Stimulated activated effector memory CD8-positive, alpha-beta T cell treated with anti-CD3 and anti-CD28 coated beads, Interleukin-12 subunit alpha, Interleukin-12 subunit beta, amount 100 ng/mL, for 72 hours (primary cell): Measurements from ENCODE around the gene LCP1.

ENCODE experiments used
- ATAC-seq: fragments of 150-1000 bp; cut with Tn5 transposase; 2 replicates; pipeline ENCODE4 v1.10.0; 2021
- DNase-seq, 2 donors: peaks; one replicate each; pipeline ENCODE4 v3.0.0; 2021 to 2022; ENCODE audit warnings: low spot score in 2 of 2
- H3K27ac Mint-ChIP-seq: one replicate; pipeline ENCODE4 v1.8.0; 2022; ENCODE audit warnings: mild to moderate bottlenecking, mixed read lengths
- H3K36me3 Mint-ChIP-seq: one replicate; pipeline ENCODE4 v1.8.0; 2022; ENCODE audit warnings: mild to moderate bottlenecking, mixed read lengths
- H3K4me1 Mint-ChIP-seq: one replicate; pipeline ENCODE4 v1.8.0; 2022; ENCODE audit warnings: mixed read lengths
- H3K4me3 Mint-ChIP-seq: one replicate; pipeline ENCODE4 v1.8.0; 2022; ENCODE audit warnings: mild to moderate bottlenecking, mixed read lengths
- H3K9me3 Mint-ChIP-seq: one replicate; pipeline ENCODE4 v1.8.0; 2022; ENCODE audit warnings: mixed read lengths

Gene LCP1

DNA sequence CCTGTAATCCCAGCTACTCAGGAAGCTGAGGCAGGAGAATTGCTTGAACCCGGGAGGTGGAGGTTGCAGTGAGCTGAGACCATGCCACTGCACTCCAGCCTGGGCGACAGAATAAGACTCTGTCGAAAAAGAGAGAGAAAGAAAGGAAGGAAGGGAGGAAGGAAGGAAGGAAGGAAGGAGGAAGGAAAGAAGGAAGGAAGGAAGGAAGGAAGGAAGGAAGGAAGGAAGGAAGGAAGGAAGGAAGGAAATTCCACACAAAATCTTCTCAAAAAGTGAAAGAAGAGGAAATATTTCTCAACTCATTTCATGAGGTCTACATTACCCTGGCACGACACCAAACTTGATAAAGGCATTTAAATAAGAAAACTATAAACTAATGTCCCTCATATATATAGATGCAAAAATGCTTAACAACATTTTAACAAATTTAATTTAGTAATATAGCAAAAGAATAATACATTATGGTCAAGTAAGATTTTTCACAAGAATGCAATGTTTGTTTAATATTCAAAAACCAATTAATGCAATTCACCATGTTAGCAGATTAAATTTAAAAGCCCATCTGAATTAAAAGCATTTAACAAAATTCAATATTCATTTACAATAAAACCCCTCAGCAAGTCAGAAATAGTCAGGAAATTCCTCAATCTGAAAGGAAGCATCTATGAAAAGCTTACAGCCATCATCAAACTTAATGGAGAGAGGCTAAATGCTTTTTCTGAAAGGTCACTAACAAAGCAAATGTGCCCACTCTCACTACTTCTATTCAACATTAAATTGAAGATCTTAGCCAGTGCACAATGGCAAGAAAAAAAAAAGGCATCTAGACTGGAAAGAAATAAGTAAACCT is 65.1 kb downstream of the LCP1 start:
- no peak for ATAC-seq

DNA sequence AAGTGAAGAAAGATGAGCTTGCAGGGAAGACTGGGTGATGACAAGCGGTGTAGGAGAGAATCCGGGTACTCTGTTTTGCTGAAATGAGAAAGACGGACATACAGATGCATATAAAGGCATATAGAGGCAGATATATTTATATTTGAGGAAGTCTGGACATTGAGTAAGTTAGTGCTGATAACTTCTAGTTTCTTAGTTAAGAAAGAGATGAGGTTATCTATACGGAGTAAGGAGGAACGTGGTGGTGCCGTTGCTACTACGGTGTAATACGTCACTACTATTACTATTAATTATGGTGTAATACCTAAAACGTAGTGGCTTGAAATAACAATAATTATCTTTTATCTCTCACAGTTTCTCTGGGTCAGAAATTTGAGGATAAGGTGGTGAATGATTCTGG is 67.4 kb downstream of the LCP1 start:
- no peak for ATAC-seq
- Mint-ChIP-seq H3K4me3 (no peak overlapping the region), H3K9me3 (no peaks in the 10 kb centered on the region), H3K27ac (no peak overlapping the region), H3K4me1 (no peaks in the 10 kb centered on the region), H3K36me3 (no peaks in the 10 kb centered on the region)
- no peak for DNase-seq

More for the DNA sequence above, 65.1 kb downstream of the LCP1 start:
- Mint-ChIP-seq H3K4me3 (no peak overlapping the region), H3K27ac (no peak overlapping the region), H3K36me3 (no peaks in the 10 kb centered on the region), H3K9me3 (no peaks in the 10 kb centered on the region), H3K4me1 (peaks cover 3% of the 10 kb centered on the region)
- no peak for DNase-seq

DNA sequence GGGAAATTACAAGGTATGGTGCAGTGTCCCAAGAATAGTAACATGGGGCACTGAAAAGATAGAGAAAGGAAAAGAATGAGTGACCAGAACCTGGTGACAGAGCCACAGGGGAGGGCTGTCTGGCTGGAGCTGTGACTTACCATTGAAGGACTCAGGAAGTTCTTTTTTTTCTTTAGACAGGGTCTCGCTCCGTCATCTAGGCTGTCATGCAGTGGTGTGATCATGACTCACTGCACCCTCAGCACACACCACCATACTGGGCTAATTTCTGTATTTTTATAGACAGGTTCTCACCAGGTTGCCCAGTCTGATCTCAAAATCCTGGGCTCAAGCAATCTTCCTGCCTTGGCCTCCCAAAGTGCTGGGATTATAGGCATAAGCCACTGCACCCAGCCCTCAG is 68.4 kb downstream of the LCP1 start:
- Mint-ChIP-seq H3K27ac (no peak overlapping the region), H3K4me3 (no peak overlapping the region), H3K36me3 (no peaks in the 10 kb centered on the region), H3K4me1 (no peaks in the 10 kb centered on the region), H3K9me3 (no peaks in the 10 kb centered on the region)
- DNase-seq (no peak), ATAC-seq (peak; percentile 84)

DNA sequence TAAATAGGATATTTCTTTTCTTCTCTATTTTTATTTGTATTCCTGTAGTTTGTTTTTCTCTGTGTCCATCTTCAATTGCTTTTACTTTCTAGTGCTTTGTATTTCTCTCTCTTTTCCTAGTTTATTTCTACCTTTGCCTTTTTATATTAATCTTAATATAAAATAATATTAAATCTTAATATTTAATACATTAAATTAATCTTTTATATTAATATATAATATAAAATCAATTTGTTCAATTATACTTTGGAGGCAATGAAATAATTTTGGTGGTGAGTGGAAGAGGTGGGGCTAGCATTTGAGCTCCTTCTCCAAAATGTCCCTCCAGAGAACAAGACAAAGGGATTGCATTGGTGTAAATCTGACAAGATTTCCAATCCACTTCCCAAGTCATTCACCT is 70.8 kb downstream of the LCP1 start:
- ATAC-seq (no peak), DNase-seq (no peak)
- Mint-ChIP-seq H3K9me3 (no peaks in the 10 kb centered on the region), H3K4me1 (no peaks in the 10 kb centered on the region), H3K4me3 (no peak overlapping the region), H3K27ac (no peak overlapping the region), H3K36me3 (no peaks in the 10 kb centered on the region)

DNA sequence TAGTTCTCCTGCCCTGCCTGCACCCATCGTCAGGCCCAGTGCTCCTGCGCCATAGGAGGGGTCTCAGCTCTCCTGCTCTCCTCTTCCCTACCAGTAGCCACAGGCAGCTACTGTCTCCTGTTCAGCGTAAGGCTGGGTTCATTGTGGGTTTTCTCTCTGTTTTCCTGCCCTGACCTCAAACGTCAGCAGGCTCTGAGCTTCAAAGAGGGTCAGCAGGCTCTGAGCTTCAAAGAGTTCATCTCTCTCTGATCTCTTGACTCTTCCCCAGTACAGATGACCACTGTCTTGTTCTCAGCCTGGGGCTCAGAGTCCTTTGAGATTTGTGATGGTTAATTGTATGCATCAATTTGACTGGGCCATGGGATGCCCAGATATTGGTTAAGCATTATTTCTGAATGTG is 72.5 kb downstream of the LCP1 start:
- Mint-ChIP-seq H3K36me3 (no peaks in the 10 kb centered on the region), H3K9me3 (no peaks in the 10 kb centered on the region), H3K4me3 (no peak overlapping the region), H3K27ac (no peak overlapping the region), H3K4me1 (no peaks in the 10 kb centered on the region)
- ATAC-seq: no peak
- DNase-seq: no peak

DNA sequence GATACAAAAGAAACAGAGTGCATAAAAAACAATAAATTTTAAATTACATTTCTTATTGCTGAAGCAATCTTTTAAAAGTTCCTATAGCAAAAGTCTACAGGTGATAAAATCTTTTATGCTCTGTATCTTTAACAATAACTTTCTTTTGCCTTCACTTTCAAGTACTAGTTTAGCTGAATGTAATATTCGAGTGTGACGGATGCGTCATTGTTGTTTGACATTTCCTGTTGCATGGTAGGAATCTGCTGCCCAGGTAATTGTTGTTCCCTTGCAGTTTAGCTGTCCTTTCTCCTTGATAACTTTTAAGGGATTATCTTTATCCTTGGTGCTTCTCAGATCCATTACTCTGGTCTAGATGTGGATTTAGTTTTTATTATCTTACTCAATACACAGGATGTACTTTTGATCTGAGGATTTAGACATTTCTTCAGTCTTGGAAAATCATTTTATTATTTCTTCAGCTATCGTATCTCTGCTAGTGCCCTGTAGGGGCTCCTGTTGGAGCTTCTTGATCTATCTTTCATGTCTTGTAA is 75.1 kb downstream of the LCP1 start:
- H3K4me1 Mint-ChIP-seq: no peaks in the 10 kb centered on the region
- H3K9me3 Mint-ChIP-seq: no peaks in the 10 kb centered on the region
- H3K36me3 Mint-ChIP-seq: no peaks in the 10 kb centered on the region
- H3K4me3 Mint-ChIP-seq: no peak overlapping the region
- no peak overlapping the region for H3K27ac Mint-ChIP-seq
- ATAC-seq (no peak), DNase-seq (no peak)

DNA sequence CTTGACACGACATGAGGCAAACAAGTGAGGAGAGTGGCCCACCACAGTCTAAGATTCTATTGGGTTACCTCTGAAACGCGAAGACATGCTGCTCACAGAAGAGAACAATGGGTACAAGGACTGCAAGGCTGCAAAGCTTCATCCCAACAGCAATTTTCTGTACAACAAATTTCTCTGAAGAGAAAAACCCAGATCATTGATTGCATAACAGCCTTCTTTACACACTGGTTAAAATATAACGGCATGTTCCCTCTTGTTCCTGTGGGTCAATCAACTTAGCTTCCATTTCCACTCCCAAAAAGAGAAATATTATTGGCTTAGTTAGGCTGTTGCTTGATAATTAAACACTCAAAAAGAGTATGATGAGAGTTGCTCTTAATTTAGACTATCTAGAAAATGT is 77.1 kb downstream of the LCP1 start, which contains the start of gene CPB2:
CPB2 (minus strand) TSS at position 166 of the 400 bp plus-strand sequence; CDS start at position 142, 24 bp downstream.
- Mint-ChIP-seq H3K27ac (no peak within 1 kb of the TSS), H3K9me3 (no peaks in the 10 kb centered on the region), H3K36me3 (no peaks in the 10 kb centered on the region), H3K4me1 (no peaks in the 10 kb centered on the region), H3K4me3 (no peak within 1 kb of the TSS)
- ATAC-seq (no peak), DNase-seq (no peak)

DNA sequence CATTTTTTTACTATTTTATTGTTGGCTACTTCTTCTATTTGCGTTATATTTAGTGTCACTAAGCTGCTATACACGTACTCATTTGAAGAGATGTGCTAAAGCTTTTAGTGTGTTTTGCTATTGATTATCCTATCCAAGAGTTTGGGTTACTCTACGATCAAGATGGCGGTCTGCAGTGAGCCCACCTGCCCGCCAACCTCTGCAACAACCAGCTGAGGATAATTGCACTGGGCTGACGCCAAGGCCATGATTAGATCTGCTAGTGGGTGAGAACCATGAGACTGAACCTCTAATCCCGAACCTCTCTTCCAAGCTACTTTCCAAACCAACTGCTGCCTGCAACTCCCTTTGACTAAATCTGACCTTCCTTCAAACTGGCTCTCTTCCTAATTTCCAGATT is 78.9 kb downstream of the LCP1 start:
- no peaks in the 10 kb centered on the region for H3K9me3 Mint-ChIP-seq
- no peak overlapping the region for H3K27ac Mint-ChIP-seq
- no peak for ATAC-seq
- H3K36me3 Mint-ChIP-seq: no peaks in the 10 kb centered on the region
- H3K4me1 Mint-ChIP-seq: no peaks in the 10 kb centered on the region
- H3K4me3 Mint-ChIP-seq: no peak overlapping the region
- no peak for DNase-seq

DNA sequence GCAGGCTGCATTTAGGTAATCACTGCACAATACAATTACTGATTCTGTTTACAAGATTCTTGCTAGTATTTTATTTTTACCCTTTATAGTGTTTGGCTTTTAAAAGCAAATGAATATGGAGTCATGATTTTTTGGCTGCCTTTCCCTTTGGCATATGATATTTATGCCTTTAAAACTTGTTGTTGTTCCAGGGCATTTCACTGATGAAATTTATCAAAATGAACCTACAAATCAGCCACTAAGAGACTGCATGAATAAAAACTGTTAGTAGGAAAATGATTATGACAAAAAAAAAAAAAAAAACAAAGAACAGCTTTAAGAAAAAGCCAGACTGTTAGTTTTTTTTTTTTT is 79.7 kb downstream of the LCP1 start:
- no peaks in the 10 kb centered on the region for H3K9me3 Mint-ChIP-seq
- no peak overlapping the region for H3K4me3 Mint-ChIP-seq
- no peak for ATAC-seq
- DNase-seq: no peak
- H3K27ac Mint-ChIP-seq: no peak overlapping the region
- H3K4me1 Mint-ChIP-seq: no peaks in the 10 kb centered on the region
- no peaks in the 10 kb centered on the region for H3K36me3 Mint-ChIP-seq

DNA sequence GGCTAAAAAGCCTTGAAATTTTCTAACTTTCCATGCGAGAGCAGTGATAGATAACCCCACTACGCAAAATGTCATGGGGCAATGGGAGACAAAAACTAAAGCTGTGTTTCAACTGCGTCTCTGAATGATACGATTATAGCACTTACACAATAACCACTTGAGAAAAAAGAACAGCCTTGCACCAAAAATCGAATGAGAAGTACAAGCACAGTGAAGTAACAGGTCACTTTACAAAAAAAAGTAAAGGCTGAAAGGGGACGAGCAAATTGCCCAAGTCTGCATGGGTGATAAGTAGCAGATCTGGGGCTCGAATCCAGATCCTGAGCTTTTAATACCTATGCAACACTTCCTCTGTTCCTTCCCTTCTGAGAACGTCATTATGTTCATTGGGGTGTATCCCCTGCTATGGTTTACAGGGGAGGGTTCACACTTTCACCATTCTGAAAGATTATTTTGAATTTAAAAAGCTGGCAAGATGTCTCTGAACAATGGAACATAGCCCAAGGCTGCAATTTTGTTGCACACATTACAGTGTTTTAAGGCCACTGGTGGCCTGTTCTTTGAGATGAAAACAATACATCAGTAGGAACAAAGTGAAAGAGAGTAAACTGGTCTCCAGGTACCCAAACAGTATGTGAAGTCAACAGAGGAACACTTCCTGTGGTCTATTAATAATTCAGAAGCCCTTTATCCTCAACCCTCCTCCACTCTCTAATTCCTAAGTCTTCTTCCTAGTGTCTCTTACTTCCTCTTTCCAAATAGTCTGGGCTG is 80.3 kb downstream of the LCP1 start:
- Mint-ChIP-seq H3K36me3 (no peaks in the 10 kb centered on the region), H3K4me3 (no peak overlapping the region), H3K27ac (no peak overlapping the region), H3K4me1 (no peaks in the 10 kb centered on the region), H3K9me3 (no peaks in the 10 kb centered on the region)
- DNase-seq (no peak), ATAC-seq (no peak)

DNA sequence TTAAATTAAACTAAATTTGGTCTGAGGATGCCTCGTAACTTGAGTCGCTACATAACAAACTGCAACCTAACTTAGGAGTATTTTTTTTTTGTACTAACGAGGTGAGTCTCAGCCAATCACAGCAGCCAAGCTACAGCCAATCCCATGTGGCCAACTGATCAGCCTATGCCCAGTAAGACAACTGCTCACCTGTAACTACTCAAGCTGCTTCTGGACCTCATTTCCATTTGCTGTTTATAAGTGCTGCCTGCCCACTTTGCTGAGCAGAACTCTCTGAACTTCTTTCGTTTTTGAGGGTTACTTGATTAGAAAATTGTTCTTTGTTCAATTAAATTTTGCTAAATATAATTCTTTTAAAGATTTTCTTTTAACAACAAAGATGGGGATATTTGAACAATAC is 81.0 kb downstream of the LCP1 start:
- ATAC-seq (no peak), DNase-seq (no peak)
- Mint-ChIP-seq H3K27ac (no peak overlapping the region), H3K4me1 (no peaks in the 10 kb centered on the region), H3K4me3 (no peak overlapping the region), H3K36me3 (no peaks in the 10 kb centered on the region), H3K9me3 (no peaks in the 10 kb centered on the region)

DNA sequence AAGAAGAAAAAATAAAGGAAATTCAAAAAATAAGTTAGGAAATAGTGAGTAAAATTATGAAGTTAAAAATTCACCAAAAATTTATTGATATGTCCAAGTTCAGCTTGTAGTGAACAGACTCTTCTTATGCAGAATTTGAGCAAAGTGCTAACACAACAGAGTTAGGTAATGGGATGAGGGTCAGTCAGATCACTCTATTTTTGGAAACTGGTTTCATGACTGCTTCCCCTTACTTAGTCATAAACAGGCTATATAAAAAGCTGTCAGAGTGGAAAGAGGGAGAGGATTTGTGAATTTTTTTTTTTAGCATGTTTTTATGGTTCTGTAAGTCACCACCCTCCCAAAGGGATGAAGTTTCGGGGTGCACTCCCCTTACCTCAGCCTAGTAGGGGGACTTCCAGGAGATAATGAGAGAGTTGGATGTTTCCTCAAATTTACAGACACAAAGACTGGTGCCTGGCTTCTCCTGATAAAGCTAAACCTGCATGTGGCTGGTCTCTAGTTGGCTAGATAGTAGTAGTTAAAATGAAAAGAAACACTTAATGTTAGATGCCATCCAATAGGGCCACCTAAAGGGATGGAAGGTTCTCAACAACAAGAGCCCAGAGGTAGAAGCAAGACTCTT is 81.7 kb downstream of the LCP1 start:
- Mint-ChIP-seq H3K9me3 (no peaks in the 10 kb centered on the region), H3K27ac (no peak overlapping the region), H3K36me3 (no peaks in the 10 kb centered on the region), H3K4me3 (no peak overlapping the region), H3K4me1 (no peaks in the 10 kb centered on the region)
- ATAC-seq (peak; percentile 42), DNase-seq (no peak)

DNA sequence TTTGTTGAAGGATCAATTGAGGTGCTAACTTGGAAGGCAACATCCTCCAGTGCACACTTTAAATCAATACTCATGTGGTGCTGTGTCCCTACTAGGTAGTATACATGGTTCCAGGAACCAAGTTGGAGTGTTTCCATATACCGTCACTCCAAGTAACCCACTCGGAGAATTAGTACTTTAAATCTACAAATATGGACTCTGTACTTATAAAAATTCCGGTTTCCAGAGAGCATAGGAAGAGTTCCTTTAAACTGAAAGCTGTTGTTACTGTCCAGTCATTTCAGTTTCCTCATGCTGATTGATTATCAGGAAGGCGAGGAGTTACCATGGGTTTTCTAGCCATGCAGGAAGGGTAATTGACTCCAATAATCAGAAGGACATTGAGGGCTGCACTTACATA is 84.3 kb downstream of the LCP1 start:
- Mint-ChIP-seq H3K9me3 (no peaks in the 10 kb centered on the region), H3K4me3 (no peak overlapping the region), H3K36me3 (no peaks in the 10 kb centered on the region), H3K4me1 (no peaks in the 10 kb centered on the region), H3K27ac (no peak overlapping the region)
- no peak for ATAC-seq
- DNase-seq: no peak

DNA sequence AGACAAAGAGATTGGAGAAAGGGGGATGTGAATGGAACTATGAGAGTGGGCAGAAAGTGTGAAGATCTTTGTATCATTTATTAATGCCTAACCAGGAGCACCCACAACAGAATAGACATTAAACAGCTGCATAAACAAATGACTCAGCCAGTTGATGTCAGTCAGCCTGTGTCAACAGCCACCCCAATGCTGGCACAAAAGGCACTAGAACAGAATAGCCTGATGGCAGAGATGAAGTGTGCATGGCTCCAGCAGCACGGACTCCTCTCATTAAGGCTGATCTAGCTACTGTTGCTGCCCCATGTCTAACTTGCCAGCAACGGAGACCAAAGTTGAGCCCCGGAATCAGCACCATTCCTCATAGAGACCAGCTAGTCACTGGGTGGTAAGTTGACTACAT is 85.0 kb downstream of the LCP1 start:
- no peak for DNase-seq
- Mint-ChIP-seq H3K9me3 (no peaks in the 10 kb centered on the region), H3K27ac (no peak overlapping the region)

DNA sequence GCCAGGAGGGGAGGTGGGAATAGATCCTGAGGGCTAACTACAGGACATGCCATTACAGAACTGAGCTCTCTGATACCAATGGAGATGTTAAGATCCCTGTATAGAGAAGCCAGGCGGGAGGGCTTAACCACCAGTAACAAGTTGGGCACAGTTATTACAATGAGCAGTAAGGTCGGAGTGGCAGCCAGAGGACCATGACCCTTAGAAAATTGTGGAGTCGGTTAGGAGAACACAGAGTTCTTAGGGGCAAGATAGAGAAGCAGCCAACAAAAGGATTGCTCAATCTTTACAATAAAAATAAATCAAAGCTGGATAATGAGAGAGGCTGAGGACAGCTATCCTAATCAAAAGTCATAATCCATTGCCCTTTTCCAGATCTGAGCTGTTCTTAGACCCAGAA is 87.5 kb downstream of the LCP1 start:
- H3K4me3 Mint-ChIP-seq: no peak overlapping the region
- no peaks in the 10 kb centered on the region for H3K4me1 Mint-ChIP-seq
- H3K36me3 Mint-ChIP-seq: no peaks in the 10 kb centered on the region
- DNase-seq (no peak), ATAC-seq (no peak)
- no peaks in the 10 kb centered on the region for H3K9me3 Mint-ChIP-seq
- H3K27ac Mint-ChIP-seq: no peak overlapping the region

More for the DNA sequence above, 85.0 kb downstream of the LCP1 start:
- no peaks in the 10 kb centered on the region for H3K4me1 Mint-ChIP-seq
- H3K4me3 Mint-ChIP-seq: no peak overlapping the region
- H3K36me3 Mint-ChIP-seq: no peaks in the 10 kb centered on the region
- ATAC-seq: no peak
